Superior temporal gyrus (tissue), 1 donor: ENCODE data around the gene DGUOK.

Experiments used
- DNase-seq: peaks from one replicate; pipeline ENCODE4 v3.0.0-alpha.2; 2016; ENCODE audit errors: extremely low spot score

DGUOK gene

GRCh38 chr2:73997813-73998212 is 71.1 kb downstream of the DGUOK start:
- DNase-seq = no peak

GRCh38 chr2:73998451-73998850 is 71.8 kb downstream of the DGUOK start:
- peak; percentile 71 for DNase-seq

- no peak for DNase-seq
Observed at GRCh38 chr2:73998933-73999332, 72.3 kb downstream of the DGUOK start.

GRCh38 chr2:73999881-74000597 is 73.4 kb downstream of the DGUOK start:
- no peak for DNase-seq

- DNase-seq = no peak
Observed at GRCh38 chr2:74000666-74001065, 74.0 kb downstream of the DGUOK start.

GRCh38 chr2:74001121-74001520 is 74.4 kb downstream of the DGUOK start:
- DNase-seq = no peak

GRCh38 chr2:74001781-74002504 is 75.3 kb downstream of the DGUOK start:
- no peak for DNase-seq

- peak; percentile 88 for DNase-seq
Observed at GRCh38 chr2:74002505-74003421, 76.1 kb downstream of the DGUOK start.

- no peak for DNase-seq
Observed at GRCh38 chr2:74003494-74004211, 77.0 kb downstream of the DGUOK start.

- no peak for DNase-seq
Observed at GRCh38 chr2:74004212-74005182, 77.8 kb downstream of the DGUOK start.

GRCh38 chr2:74005786-74006185 is 79.1 kb downstream of the DGUOK start:
- DNase-seq = no peak

GRCh38 chr2:74006459-74006858 is 79.8 kb downstream of the DGUOK start:
- peak; percentile 40 for DNase-seq

- DNase-seq = no peak
Observed at GRCh38 chr2:74007121-74007520, 80.4 kb downstream of the DGUOK start.

- DNase-seq = no peak
Observed at GRCh38 chr2:74007711-74008110, 81.0 kb downstream of the DGUOK start.
